Activated naive CD8-positive, alpha-beta T cell (primary cell): ENCODE data around the gene SERINC5.
"Not testable (repeated sequence)": the region's sequence is repeated elsewhere in the genome, so short reads cannot be mapped to it uniquely, and the experiment has no call there.

Experiments used
- H3K27ac Mint-ChIP-seq: one replicate; pipeline ENCODE4 v1.8.0; 2021; ENCODE audit warnings: mixed read lengths
- H3K27me3 Mint-ChIP-seq: one replicate; pipeline ENCODE4 v1.8.0; 2021; ENCODE audit warnings: mixed read lengths
- H3K36me3 Mint-ChIP-seq: one replicate; pipeline ENCODE4 v1.8.0; 2021; ENCODE audit warnings: mixed read lengths
- H3K4me1 Mint-ChIP-seq: one replicate; pipeline ENCODE4 v1.8.0; 2021; ENCODE audit warnings: low read depth, mixed read lengths
- H3K4me3 Mint-ChIP-seq: one replicate; pipeline ENCODE4 v1.8.0; 2021; ENCODE audit warnings: mild to moderate bottlenecking, mixed read lengths
- H3K9me3 Mint-ChIP-seq: one replicate; pipeline ENCODE4 v1.8.0; 2021; ENCODE audit warnings: low read depth, mixed read lengths

SERINC5 gene

GRCh38 chr5:80091792-80092192 lies 164.1 kb downstream of the SERINC5 start:
- not testable (repeated sequence) for H3K9me3 Mint-ChIP-seq, H3K36me3 Mint-ChIP-seq, H3K27me3 Mint-ChIP-seq
- H3K27ac Mint-ChIP-seq: peak overlapping the region; percentile 58
- peaks cover 26% of the 10 kb centered on the region for H3K4me1 Mint-ChIP-seq
- H3K4me3 Mint-ChIP-seq: peak overlapping the region; percentile 51

GRCh38 chr5:80090884-80091166 lies 165.0 kb downstream of the SERINC5 start:
- H3K27ac Mint-ChIP-seq: no peak overlapping the region
- H3K4me3 Mint-ChIP-seq: no peak overlapping the region
- H3K27me3 Mint-ChIP-seq: no peaks in the 10 kb centered on the region
- H3K36me3 Mint-ChIP-seq: peaks cover 4% of the 10 kb centered on the region
- peaks cover 24% of the 10 kb centered on the region for H3K4me1 Mint-ChIP-seq
- H3K9me3 Mint-ChIP-seq: no peaks in the 10 kb centered on the region

GRCh38 chr5:80083101-80083890 lies 172.6 kb downstream of the SERINC5 start:
- peak overlapping the region; percentile 88 for H3K27ac Mint-ChIP-seq
- no peaks in the 10 kb centered on the region for H3K9me3 Mint-ChIP-seq
- H3K4me3 Mint-ChIP-seq: peak overlapping the region; percentile 76
- H3K4me1 Mint-ChIP-seq: peaks cover 8% of the 10 kb centered on the region
- no peaks in the 10 kb centered on the region for H3K27me3 Mint-ChIP-seq
- H3K36me3 Mint-ChIP-seq: peaks cover 7% of the 10 kb centered on the region

GRCh38 chr5:80082731-80083100 lies 173.1 kb downstream of the SERINC5 start:
- peak overlapping the region; percentile 88 for H3K27ac Mint-ChIP-seq

DNA sequence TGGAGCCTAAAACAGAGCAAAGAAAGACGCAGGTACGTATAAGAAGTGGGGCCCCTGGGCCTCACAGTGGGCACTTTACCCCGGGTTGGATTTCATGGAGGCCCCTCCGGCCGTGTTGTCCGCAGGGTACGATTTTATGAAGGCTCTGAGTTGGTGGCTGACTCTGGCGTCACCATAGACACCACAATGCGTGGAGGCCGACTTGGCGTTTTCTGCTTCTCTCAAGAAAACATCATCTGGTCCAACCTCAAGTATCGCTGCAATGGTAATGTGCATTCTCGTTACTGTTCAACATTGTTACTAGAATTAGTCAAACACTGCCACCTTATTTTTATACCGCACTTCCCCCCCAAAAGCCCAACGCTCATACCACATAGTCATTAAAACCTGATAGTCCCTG lies 173.6 kb downstream of the SERINC5 start:
- no peak overlapping the region for H3K27ac Mint-ChIP-seq
- H3K9me3 Mint-ChIP-seq: no peaks in the 10 kb centered on the region
- no peaks in the 10 kb centered on the region for H3K27me3 Mint-ChIP-seq
- H3K36me3 Mint-ChIP-seq: peaks cover 7% of the 10 kb centered on the region
- no peak overlapping the region for H3K4me3 Mint-ChIP-seq
- peaks cover 8% of the 10 kb centered on the region for H3K4me1 Mint-ChIP-seq

More at GRCh38 chr5:80082731-80083100, 173.1 kb downstream of the SERINC5 start:
- Mint-ChIP-seq H3K4me3 (peak overlapping the region; percentile 76), H3K4me1 (peaks cover 8% of the 10 kb centered on the region), H3K27me3 (no peaks in the 10 kb centered on the region), H3K9me3 (no peaks in the 10 kb centered on the region), H3K36me3 (peaks cover 7% of the 10 kb centered on the region)

GRCh38 chr5:80078921-80079320 lies 176.9 kb downstream of the SERINC5 start:
- Mint-ChIP-seq H3K4me1 (peaks cover 8% of the 10 kb centered on the region), H3K4me3 (no peak overlapping the region), H3K9me3 (no peaks in the 10 kb centered on the region), H3K27ac (no peak overlapping the region), H3K27me3 (no peaks in the 10 kb centered on the region), H3K36me3 (peaks cover 11% of the 10 kb centered on the region)

GRCh38 chr5:80077051-80077714 lies 178.7 kb downstream of the SERINC5 start:
- no peaks in the 10 kb centered on the region for H3K4me1 Mint-ChIP-seq
- H3K9me3 Mint-ChIP-seq: no peaks in the 10 kb centered on the region
- no peak overlapping the region for H3K4me3 Mint-ChIP-seq
- no peaks in the 10 kb centered on the region for H3K27me3 Mint-ChIP-seq
- no peak overlapping the region for H3K27ac Mint-ChIP-seq
- peaks cover 13% of the 10 kb centered on the region for H3K36me3 Mint-ChIP-seq

- Mint-ChIP-seq H3K9me3 (no peaks in the 10 kb centered on the region), H3K4me3 (no peak overlapping the region), H3K27ac (no peak overlapping the region)
Observed at GRCh38 chr5:80076131-80077050, 179.5 kb downstream of the SERINC5 start.

GRCh38 chr5:80072103-80073073 lies 183.5 kb downstream of the SERINC5 start:
- Mint-ChIP-seq H3K36me3 (peaks cover 22% of the 10 kb centered on the region), H3K27me3 (no peaks in the 10 kb centered on the region), H3K4me1 (no peaks in the 10 kb centered on the region), H3K9me3 (no peaks in the 10 kb centered on the region), H3K4me3 (no peak overlapping the region), H3K27ac (no peak overlapping the region)

More at GRCh38 chr5:80076131-80077050, 179.5 kb downstream of the SERINC5 start:
- H3K27me3 Mint-ChIP-seq: no peaks in the 10 kb centered on the region
- H3K4me1 Mint-ChIP-seq: no peaks in the 10 kb centered on the region
- peaks cover 15% of the 10 kb centered on the region for H3K36me3 Mint-ChIP-seq

DNA sequence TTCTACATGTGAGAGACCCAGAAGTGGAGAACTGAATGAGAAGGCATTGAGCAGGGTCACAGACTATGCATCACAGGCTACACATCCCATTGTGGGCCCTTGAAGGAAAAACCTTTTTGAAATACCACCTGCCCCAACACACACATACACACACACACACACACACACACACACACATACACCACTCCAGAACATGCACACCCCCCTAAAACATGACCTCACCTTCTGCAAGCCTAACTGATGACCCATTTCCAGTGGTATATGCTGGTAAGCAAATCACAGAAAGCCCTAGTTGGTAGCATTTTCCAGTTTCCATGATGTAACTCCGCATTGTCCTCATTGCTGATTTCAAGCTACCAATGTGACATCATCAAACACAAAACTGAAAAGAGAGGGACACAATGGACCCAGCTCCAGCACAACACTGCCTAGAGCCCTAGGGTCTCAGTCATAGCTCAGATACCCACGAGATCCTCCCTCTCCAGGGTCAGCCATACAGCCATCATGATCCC lies 184.3 kb downstream of the SERINC5 start:
- no peak overlapping the region for H3K4me3 Mint-ChIP-seq
- H3K27ac Mint-ChIP-seq: no peak overlapping the region
- H3K36me3 Mint-ChIP-seq: peaks cover 23% of the 10 kb centered on the region
- H3K4me1 Mint-ChIP-seq: no peaks in the 10 kb centered on the region
- H3K27me3 Mint-ChIP-seq: no peaks in the 10 kb centered on the region
- H3K9me3 Mint-ChIP-seq: no peaks in the 10 kb centered on the region

DNA sequence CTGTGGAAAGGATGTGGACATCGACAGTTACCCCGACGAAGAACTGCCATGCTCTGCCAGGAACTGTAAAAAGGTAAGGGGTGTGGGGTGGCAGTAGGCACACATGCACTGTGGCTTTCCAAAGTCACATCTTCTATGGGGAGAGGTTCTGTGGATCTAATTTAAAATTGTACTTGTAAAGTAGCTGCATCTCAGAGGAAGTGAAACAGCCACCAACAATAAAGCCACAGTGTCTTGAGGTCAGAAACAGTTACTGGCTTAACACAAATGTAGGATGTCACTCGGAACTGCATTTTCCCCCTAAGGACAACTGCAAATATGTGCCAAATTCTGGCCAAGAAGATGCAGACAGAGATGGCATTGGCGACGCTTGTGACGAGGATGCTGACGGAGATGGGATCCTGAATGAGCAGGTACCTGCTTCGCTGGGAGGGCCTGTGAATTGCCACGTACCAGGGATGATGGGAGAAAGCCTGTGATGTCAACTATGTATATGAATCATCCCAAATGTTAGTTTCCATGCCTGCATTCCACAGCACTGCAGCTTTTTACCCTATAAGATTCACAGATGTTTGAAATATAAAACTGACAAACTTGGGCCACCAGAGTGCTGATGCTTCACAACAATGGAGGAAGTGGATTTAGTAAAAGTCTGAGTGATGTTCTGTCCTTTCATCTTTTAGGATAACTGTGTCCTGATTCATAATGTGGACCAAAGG lies 185.4 kb downstream of the SERINC5 start:
- H3K9me3 Mint-ChIP-seq: no peaks in the 10 kb centered on the region
- no peaks in the 10 kb centered on the region for H3K27me3 Mint-ChIP-seq
- no peaks in the 10 kb centered on the region for H3K4me1 Mint-ChIP-seq
- H3K4me3 Mint-ChIP-seq: no peak overlapping the region
- peaks cover 23% of the 10 kb centered on the region for H3K36me3 Mint-ChIP-seq
- H3K27ac Mint-ChIP-seq: no peak overlapping the region

GRCh38 chr5:80069918-80070318 lies 185.9 kb downstream of the SERINC5 start:
- Mint-ChIP-seq H3K27me3 (no peaks in the 10 kb centered on the region), H3K4me3 (no peak overlapping the region), H3K4me1 (no peaks in the 10 kb centered on the region), H3K27ac (no peak overlapping the region), H3K9me3 (no peaks in the 10 kb centered on the region), H3K36me3 (peaks cover 19% of the 10 kb centered on the region)

GRCh38 chr5:80069251-80069800 lies 186.5 kb downstream of the SERINC5 start:
- H3K36me3 Mint-ChIP-seq: peaks cover 19% of the 10 kb centered on the region

More at GRCh38 chr5:80069251-80069800, 186.5 kb downstream of the SERINC5 start:
- H3K9me3 Mint-ChIP-seq: no peaks in the 10 kb centered on the region
- H3K27ac Mint-ChIP-seq: no peak overlapping the region
- H3K4me1 Mint-ChIP-seq: no peaks in the 10 kb centered on the region
- H3K27me3 Mint-ChIP-seq: no peaks in the 10 kb centered on the region
- no peak overlapping the region for H3K4me3 Mint-ChIP-seq
